Vagina (tissue), 2 donors: ENCODE measurements around the gene ELL2.

Experiments
- POLR2AphosphoS5 ChIP-seq, 2 donors: sonication (generic); formaldehyde crosslinking; IDR thresholded peaks; one replicate each; pipeline ENCODE4 v1.9.0; 2017; ENCODE audit warnings: antibody characterized with exemption in 2 of 2, mild to moderate bottlenecking in 2 of 2, low read depth in 1 of 2; ENCODE audit not compliant: insufficient read depth in 1 of 2
- TF ChIP-seq, protein P1 (sequence below), 3 experiments: fragments of 450-650 bp in 2 of 3; fragments of 200-600 bp in 1 of 3; sonication (generic) in 1 of 3; IDR thresholded peaks; one replicate each; pipeline ENCODE4 v1.5.1; 2017 to 2019; ENCODE audit warnings: antibody characterized with exemption in 3 of 3, mild to moderate bottlenecking in 2 of 3, moderate library complexity in 2 of 3

GRCh38 chr5:95953021-95953702, 8.5 kb downstream of the ELL2 start:
- TF ChIP-seq, protein P1, sequence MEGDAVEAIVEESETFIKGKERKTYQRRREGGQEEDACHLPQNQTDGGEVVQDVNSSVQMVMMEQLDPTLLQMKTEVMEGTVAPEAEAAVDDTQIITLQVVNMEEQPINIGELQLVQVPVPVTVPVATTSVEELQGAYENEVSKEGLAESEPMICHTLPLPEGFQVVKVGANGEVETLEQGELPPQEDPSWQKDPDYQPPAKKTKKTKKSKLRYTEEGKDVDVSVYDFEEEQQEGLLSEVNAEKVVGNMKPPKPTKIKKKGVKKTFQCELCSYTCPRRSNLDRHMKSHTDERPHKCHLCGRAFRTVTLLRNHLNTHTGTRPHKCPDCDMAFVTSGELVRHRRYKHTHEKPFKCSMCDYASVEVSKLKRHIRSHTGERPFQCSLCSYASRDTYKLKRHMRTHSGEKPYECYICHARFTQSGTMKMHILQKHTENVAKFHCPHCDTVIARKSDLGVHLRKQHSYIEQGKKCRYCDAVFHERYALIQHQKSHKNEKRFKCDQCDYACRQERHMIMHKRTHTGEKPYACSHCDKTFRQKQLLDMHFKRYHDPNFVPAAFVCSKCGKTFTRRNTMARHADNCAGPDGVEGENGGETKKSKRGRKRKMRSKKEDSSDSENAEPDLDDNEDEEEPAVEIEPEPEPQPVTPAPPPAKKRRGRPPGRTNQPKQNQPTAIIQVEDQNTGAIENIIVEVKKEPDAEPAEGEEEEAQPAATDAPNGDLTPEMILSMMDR (IDR thresholded peaks at IDR 0.05): no peak
- TF ChIP-seq POLR2AphosphoS5 (IDR thresholded peaks at IDR 0.05; ENCODE audit: insufficient read depth in 1 of 2, low read depth in 1 of 2): no peak
